ENCODE data around the gene SIX2.

Gene SIX2

DNA sequence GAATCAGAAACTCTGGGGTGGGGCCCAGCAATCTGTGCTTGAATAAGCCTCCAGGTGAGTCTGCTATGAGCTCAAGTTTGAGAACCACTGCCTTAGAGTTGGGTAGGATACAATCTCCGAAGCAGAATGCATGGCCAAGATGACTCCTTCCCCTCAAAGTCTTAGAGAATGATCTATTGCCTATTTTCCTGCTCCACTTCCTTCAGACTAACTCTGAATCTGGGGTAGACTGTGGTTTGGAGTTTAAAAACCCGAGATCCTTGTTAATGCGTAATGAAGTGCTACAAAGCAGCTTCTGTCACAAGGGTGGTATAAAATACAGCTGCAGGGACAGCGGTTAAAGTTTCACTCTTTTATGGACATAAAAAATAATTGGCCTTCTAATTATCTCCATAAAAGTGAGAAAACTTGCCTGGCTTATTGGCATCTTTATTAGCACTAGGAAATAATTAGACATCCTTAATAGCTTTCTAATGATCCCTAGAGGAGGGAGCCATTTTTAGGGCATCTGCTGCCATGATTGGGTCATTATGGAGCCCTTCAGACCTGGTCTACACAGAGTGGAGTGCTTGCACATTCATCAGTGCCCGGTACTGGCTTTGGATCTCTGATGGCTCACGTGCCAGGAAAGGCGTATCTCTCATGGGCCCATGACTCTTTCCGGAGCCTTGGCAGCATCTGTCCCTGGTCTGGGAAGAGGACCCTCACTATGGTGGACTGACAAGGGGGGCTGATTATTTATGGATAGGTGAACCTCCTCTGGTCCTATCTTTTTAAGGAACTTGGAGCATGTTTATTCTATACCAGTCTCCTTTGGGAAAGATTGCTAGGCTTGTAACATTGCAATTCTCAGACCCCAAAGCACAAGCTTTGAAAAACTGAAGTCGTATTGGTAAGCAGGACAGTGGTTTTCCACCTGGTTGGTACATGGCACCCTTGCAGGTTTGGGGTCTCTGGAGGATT lies 28.2 kb downstream of the SIX2 start:
- Histone ChIP-seq H3K27me3 (ENCODE audit: control insufficient read depth, insufficient read depth, low read length) (no peaks in the 10 kb centered on the region), H3K4me1 (ENCODE audit: control insufficient read depth, insufficient read depth, low read length) (0 out of 2 replicates have a peak, but pooled peaks cover 2% of the 10 kb centered on the region), H3K4me3 (ENCODE audit: low read length) (no peak overlapping the region), H3K27ac (ENCODE audit: low read length) (no peak overlapping the region), H3K9me3 (ENCODE audit: control insufficient read depth, insufficient read depth, low read length) (no peaks in the 10 kb centered on the region), H3K36me3 (ENCODE audit: control insufficient read depth, insufficient read depth, low read length) (no peaks in the 10 kb centered on the region)
- no CpG with 5 or more reads among the region's 9 CpGs for WGBS (ENCODE audit: insufficient coverage, insufficient read length)
- no peak for DNase-seq (ENCODE audit: low read depth, low spot score)

DNA sequence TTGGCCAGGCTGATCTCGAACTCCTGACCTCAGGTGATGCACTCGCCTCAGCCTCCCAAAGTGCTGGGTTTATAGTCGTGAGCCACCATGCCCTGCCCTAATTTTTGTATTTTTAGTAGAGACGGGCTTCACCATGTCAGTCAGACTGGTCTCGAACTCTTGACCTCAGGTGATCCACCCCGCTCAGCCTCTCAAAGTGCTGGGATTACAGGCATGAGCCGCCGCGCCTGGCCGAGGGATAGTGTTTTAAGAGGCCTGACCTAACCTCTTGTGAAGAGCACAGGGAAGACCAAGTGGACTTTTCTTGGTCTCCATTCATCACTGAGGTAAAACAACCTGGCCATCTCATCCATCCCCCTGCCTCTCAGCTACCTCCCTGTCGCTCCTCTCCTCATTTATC lies 29.7 kb downstream of the SIX2 start:
- no peak overlapping the region for H3K4me3 ChIP-seq (ENCODE audit: low read length)
- DNase-seq (ENCODE audit: low read depth, low spot score): no peak
- H3K27me3 ChIP-seq (ENCODE audit: control insufficient read depth, insufficient read depth, low read length): no peaks in the 10 kb centered on the region
- H3K27ac ChIP-seq (ENCODE audit: low read length): no peak overlapping the region
- H3K9me3 ChIP-seq (ENCODE audit: control insufficient read depth, insufficient read depth, low read length): no peaks in the 10 kb centered on the region
- WGBS (ENCODE audit: insufficient coverage, insufficient read length): no CpG with 5 or more reads among the region's 11 CpGs
- H3K4me1 ChIP-seq (ENCODE audit: control insufficient read depth, insufficient read depth, low read length): 0 out of 2 replicates have a peak, but pooled peaks cover 2% of the 10 kb centered on the region
- H3K36me3 ChIP-seq (ENCODE audit: control insufficient read depth, insufficient read depth, low read length): no peaks in the 10 kb centered on the region

DNA sequence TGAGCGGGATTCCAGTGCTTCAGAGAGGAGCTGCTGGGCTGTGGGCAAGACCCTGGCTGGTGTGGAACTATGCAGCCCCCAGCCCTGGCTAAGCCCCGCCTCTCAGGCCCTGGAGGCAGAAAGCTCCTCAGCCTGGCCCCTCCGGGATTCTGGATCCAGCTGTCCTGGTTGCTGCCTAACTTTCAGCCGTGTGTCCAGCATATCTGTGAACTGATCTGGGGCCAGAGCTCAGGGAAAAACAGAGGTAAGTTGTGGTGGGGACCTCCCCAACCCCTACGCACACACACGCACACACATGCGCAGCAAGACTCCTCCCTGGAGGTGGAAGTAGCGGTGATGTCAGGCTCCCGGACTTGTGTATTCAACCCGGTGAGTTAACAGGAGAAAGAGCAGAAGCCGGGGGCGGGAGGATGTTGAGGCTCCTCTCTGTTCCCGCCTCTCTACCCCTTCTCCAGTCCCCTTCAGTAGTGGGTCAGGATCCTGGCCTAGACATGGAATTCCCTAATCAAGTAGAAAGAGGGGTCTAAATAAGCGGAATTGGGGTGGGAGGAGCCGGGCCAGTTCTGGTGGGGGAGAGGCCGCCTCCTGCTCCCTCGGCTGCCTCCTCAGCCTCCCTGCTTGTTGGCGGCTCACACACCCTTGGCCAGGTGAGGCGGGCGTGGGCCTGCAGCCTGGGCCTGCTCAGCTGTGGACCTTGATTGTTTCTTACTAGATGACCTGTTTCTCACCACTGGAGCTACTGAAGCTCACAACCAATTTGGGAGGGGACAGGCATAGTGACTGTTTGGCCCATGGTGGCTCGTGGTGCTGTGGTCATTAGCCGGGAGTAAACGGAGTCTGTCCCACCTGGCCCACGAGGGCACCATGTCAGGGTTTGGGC lies 33.4 kb downstream of the SIX2 start:
- no peak for DNase-seq (ENCODE audit: low read depth, low spot score)
- peaks cover 4% of the 10 kb centered on the region; the same call in 1 of the 2 replicates for H3K4me1 ChIP-seq (ENCODE audit: control insufficient read depth, insufficient read depth, low read length)
- no peaks in the 10 kb centered on the region for H3K36me3 ChIP-seq (ENCODE audit: control insufficient read depth, insufficient read depth, low read length)
- no peak overlapping the region for H3K27ac ChIP-seq (ENCODE audit: low read length)
- H3K27me3 ChIP-seq (ENCODE audit: control insufficient read depth, insufficient read depth, low read length): no peaks in the 10 kb centered on the region
- no CpG with 5 or more reads among the region's 24 CpGs for WGBS (ENCODE audit: insufficient coverage, insufficient read length)
- H3K9me3 ChIP-seq (ENCODE audit: control insufficient read depth, insufficient read depth, low read length): no peaks in the 10 kb centered on the region
- no peak overlapping the region for H3K4me3 ChIP-seq (ENCODE audit: low read length)

DNA sequence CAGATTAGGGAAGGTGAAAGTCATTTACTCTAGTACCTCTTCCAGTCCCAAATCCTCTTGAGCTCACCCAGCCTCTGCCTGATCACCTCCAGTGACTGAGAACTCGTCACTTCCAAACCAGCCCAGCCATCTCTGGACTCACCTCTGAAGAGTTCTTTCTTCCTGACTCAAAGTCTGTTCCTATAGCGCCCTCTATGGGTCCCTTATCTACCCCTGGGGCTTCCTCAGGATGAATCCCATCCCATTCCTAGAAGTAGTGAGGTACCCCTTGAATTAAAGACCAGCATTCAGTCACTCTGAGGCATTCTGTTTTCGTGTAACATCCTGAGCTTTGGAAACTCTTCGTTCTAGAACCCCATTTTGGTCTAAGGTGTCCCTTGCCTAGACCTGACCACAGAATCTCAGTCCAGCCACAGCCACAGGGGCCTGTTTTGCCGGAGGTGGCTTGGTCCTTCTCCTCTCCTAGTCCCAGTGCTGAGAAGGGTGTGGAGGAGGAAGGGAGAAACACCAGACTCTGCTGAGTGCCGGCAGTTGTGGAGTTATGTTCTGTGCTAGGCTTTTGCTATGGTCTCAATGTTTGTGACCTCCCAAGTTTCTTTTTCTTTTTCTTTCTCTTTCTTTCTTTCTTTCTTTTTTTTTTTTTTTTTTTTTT lies 35.1 kb downstream of the SIX2 start:
- Histone ChIP-seq H3K4me1 (ENCODE audit: control insufficient read depth, insufficient read depth, low read length) (peaks cover 3% of the 10 kb centered on the region; the same call in 1 of the 2 replicates), H3K27me3 (ENCODE audit: control insufficient read depth, insufficient read depth, low read length) (no peaks in the 10 kb centered on the region), H3K36me3 (ENCODE audit: control insufficient read depth, insufficient read depth, low read length) (no peaks in the 10 kb centered on the region), H3K9me3 (ENCODE audit: control insufficient read depth, insufficient read depth, low read length) (no peaks in the 10 kb centered on the region), H3K4me3 (ENCODE audit: low read length) (no peak overlapping the region), H3K27ac (ENCODE audit: low read length) (no peak overlapping the region)
- no peak for DNase-seq (ENCODE audit: low read depth, low spot score)
- no CpG with 5 or more reads among the region's 6 CpGs for WGBS (ENCODE audit: insufficient coverage, insufficient read length)

DNA sequence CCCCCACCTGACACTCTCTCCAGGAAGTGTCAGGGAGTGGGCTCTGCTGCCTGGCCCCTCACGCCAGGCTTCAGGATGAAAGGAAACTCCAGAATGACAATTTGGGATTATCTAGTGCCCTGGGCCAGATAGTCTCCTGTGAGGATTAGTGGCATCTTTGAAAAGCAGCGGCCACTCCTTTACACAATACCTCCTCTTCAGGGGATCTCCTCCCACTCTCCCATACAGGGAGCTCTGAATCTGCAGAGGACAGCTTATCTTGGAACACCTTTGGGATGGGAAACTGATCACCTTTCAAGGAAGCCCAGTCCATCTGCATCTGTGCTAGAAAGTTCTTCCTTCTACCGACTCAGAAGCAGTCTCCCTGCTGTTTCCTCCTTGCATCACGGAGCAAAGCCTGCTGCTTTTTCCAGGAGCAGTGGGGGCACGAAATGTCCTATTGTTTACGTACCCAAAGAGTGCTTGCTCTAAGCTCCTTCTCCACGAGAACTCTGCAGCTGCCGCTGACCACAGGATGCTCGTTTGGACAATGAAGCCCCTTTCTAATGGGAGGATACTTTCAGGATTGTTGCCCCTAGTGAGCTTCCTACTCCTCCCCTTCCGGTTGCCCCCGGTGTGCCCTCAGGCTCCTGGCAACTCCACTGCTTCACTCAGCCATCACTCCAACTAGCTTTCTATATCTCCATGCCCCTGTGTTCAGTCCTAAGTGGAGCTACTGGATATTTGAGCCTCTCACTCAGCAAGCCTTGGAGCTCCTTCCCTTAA lies 36.3 kb downstream of the SIX2 start:
- DNase-seq (ENCODE audit: low read depth, low spot score): no peak
- no peaks in the 10 kb centered on the region for H3K27me3 ChIP-seq (ENCODE audit: control insufficient read depth, insufficient read depth, low read length)
- WGBS (ENCODE audit: insufficient coverage, insufficient read length): no CpG with 5 or more reads among the region's 11 CpGs
- H3K36me3 ChIP-seq (ENCODE audit: control insufficient read depth, insufficient read depth, low read length): no peaks in the 10 kb centered on the region
- H3K4me1 ChIP-seq (ENCODE audit: control insufficient read depth, insufficient read depth, low read length): peaks cover 3% of the 10 kb centered on the region; the same call in 1 of the 2 replicates
- no peak overlapping the region for H3K4me3 ChIP-seq (ENCODE audit: low read length)
- H3K9me3 ChIP-seq (ENCODE audit: control insufficient read depth, insufficient read depth, low read length): no peaks in the 10 kb centered on the region
- no peak overlapping the region for H3K27ac ChIP-seq (ENCODE audit: low read length)

DNA sequence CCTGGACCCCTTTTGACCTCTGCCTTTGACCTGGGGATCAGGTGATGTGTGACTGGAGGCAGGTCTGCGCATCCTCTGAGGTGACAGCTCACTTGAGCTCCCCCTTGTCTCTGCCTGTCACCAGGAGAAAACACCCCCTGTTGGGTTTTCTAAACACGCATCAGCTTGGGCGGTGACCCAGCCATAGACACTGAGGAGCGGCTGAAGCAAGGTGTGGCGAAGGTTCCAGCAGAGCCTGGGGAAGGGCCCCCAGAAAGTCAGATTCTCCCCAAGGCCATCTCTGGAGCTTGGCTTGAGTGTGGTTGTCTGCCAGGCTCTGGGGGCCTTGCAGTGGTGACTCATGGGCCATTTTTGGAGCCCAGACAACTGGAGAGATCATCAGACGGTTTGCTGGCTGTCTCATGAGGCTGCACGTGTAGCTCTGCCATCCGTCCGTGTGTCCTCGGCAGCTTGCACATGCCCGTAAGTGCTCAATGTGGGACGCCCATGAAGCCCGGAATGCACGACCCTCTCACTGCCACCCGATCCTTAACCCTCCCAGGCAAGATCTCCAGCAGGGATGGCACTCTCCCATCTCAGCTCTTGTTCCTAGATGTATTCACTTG lies 38.3 kb downstream of the SIX2 start:
- WGBS (ENCODE audit: insufficient coverage, insufficient read length): no CpG with 5 or more reads among the region's 15 CpGs
- Histone ChIP-seq H3K9me3 (ENCODE audit: control insufficient read depth, insufficient read depth, low read length) (no peaks in the 10 kb centered on the region), H3K27ac (ENCODE audit: low read length) (no peak overlapping the region), H3K27me3 (ENCODE audit: control insufficient read depth, insufficient read depth, low read length) (no peaks in the 10 kb centered on the region), H3K36me3 (ENCODE audit: control insufficient read depth, insufficient read depth, low read length) (no peaks in the 10 kb centered on the region), H3K4me1 (ENCODE audit: control insufficient read depth, insufficient read depth, low read length) (peaks cover 3% of the 10 kb centered on the region; the same call in 1 of the 2 replicates), H3K4me3 (ENCODE audit: low read length) (no peak overlapping the region)
- no peak for DNase-seq (ENCODE audit: low read depth, low spot score)

DNA sequence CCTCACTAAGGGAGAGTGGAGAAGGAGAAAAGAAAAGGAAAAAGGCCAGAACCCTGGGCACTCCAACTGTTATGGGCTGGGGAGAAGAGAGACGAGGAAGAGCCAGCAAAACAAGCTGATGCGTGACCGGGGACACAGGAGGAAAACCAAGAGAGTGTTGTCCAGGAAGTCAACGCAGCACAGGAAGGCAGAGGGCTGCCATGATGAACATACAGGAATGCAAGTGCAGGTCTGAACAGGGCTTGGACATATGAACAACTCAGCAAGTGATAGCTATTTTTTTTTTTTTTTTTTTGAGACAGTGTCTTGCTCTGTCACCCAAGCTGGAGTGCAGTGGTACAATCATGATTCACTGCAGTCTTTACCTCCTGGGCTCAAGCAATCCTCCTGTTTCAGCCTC lies 39.3 kb downstream of the SIX2 start:
- no peak overlapping the region for H3K27ac ChIP-seq (ENCODE audit: low read length)
- WGBS (ENCODE audit: insufficient coverage, insufficient read length): no CpG with 5 or more reads among the region's 4 CpGs
- no peak for DNase-seq (ENCODE audit: low read depth, low spot score)
- H3K4me3 ChIP-seq (ENCODE audit: low read length): no peak overlapping the region
- peaks cover 3% of the 10 kb centered on the region; the same call in 1 of the 2 replicates for H3K4me1 ChIP-seq (ENCODE audit: control insufficient read depth, insufficient read depth, low read length)
- no peaks in the 10 kb centered on the region for H3K9me3 ChIP-seq (ENCODE audit: control insufficient read depth, insufficient read depth, low read length)
- H3K36me3 ChIP-seq (ENCODE audit: control insufficient read depth, insufficient read depth, low read length): no peaks in the 10 kb centered on the region
- H3K27me3 ChIP-seq (ENCODE audit: control insufficient read depth, insufficient read depth, low read length): no peaks in the 10 kb centered on the region

DNA sequence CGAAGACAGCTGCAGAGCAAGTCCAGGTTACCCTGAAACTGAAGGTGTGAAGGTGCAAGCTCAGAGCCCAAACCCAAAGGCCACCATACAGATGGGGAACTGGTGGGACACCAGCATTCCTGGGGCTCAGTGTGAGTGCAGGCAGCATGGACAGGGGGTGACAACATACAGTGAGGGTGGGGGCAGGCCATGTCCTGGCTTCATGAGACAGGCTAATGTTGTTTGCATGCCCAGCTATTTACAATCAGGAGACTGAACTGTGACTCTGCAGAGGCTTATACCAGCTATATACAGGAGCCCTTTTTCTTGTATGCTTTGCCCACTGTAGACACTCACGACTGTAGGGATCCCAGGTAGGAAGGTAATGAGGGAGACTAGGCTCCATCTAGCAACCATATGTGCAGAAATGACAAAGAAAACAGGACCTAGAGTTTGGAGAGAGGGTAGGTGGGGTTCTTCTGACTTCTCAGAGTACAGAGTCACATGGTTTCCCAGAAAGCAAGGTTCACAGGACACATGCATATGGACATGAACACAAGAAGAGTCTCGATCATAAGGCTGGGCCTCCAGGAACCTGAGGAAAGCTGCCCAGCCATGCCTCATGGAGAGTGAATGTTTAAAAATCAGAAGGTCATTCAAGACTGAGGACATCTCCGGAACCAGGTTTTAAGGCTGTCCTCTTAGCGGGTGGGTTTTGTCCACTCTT lies 41.4 kb downstream of the SIX2 start:
- H3K27me3 ChIP-seq (ENCODE audit: control insufficient read depth, insufficient read depth, low read length): no peaks in the 10 kb centered on the region
- H3K36me3 ChIP-seq (ENCODE audit: control insufficient read depth, insufficient read depth, low read length): no peaks in the 10 kb centered on the region
- no CpG with 5 or more reads among the region's 5 CpGs for WGBS (ENCODE audit: insufficient coverage, insufficient read length)
- H3K9me3 ChIP-seq (ENCODE audit: control insufficient read depth, insufficient read depth, low read length): no peaks in the 10 kb centered on the region
- peaks cover 3% of the 10 kb centered on the region; the same call in 1 of the 2 replicates for H3K4me1 ChIP-seq (ENCODE audit: control insufficient read depth, insufficient read depth, low read length)
- no peak overlapping the region for H3K4me3 ChIP-seq (ENCODE audit: low read length)
- no peak for DNase-seq (ENCODE audit: low read depth, low spot score)
- H3K27ac ChIP-seq (ENCODE audit: low read length): no peak overlapping the region

DNA sequence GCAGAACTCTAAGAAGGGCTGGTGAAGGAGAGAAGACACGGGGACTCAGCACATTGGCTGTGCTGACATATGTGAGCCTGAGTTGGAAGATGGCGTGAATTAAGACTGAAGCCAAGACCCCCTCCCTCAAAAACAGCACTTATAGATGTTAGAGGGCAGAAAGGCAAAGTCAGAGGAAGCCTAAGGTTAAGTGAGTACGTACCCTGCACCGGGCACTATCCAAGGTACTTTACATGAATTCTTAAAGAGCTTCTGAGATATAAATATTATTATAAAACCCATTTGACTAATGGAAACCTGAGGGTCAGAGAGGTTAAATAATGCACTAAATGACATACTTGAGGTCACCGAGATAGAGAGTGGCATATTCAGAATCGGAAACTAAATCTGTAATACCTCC lies 42.2 kb downstream of the SIX2 start:
- DNase-seq (ENCODE audit: low read depth, low spot score): no peak
- Histone ChIP-seq H3K27ac (ENCODE audit: low read length) (no peak overlapping the region), H3K4me3 (ENCODE audit: low read length) (no peak overlapping the region), H3K36me3 (ENCODE audit: control insufficient read depth, insufficient read depth, low read length) (no peaks in the 10 kb centered on the region), H3K9me3 (ENCODE audit: control insufficient read depth, insufficient read depth, low read length) (no peaks in the 10 kb centered on the region), H3K4me1 (ENCODE audit: control insufficient read depth, insufficient read depth, low read length) (peaks cover 3% of the 10 kb centered on the region; the same call in 1 of the 2 replicates), H3K27me3 (ENCODE audit: control insufficient read depth, insufficient read depth, low read length) (no peaks in the 10 kb centered on the region)
- no CpG with 5 or more reads among the region's 6 CpGs for WGBS (ENCODE audit: insufficient coverage, insufficient read length)
